OCI-LY1 (cell line): ENCODE data around the gene PDZRN3.

ENCODE experiments used
- EZH2 ChIP-seq: fragments of 200-600 bp; sonication (generic), shearing (Covaris generic); IDR thresholded peaks from 2 replicates; pipeline ENCODE4 v1.8.0; 2017; ENCODE audit warnings: borderline replicate concordance, mixed run types, mild to moderate bottlenecking, antibody characterized with exemption, low read length, moderate library complexity, mixed read lengths
- TF ChIP-seq, protein P1 (sequence below): fragments of 200-600 bp; sonication (generic), shearing (Covaris generic); IDR thresholded peaks from 2 replicates; pipeline ENCODE4 v1.5.1; 2017; ENCODE audit warnings: mild to moderate bottlenecking, antibody characterized with exemption, low read length, moderate library complexity, mixed read lengths

DNA sequence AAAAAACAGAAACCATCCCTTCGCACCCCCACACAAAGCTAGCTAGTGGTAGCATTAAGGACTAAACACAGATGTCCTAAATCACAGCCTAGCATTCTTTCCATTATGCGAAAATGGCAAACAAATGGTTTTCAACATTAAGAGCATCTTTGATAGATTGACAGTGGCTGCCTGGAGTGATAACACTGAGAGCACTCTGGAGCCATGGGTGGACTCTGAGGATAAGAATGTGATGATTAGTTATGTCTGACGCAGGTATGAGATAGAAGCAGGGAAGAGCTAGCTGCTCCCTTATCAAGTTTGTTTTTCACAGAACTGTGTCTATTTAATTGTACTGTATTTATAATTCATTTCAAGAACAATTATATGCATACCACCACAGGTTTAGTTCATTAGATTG is 142.9 kb downstream of the PDZRN3 start:
- TF ChIP-seq, protein P1, sequence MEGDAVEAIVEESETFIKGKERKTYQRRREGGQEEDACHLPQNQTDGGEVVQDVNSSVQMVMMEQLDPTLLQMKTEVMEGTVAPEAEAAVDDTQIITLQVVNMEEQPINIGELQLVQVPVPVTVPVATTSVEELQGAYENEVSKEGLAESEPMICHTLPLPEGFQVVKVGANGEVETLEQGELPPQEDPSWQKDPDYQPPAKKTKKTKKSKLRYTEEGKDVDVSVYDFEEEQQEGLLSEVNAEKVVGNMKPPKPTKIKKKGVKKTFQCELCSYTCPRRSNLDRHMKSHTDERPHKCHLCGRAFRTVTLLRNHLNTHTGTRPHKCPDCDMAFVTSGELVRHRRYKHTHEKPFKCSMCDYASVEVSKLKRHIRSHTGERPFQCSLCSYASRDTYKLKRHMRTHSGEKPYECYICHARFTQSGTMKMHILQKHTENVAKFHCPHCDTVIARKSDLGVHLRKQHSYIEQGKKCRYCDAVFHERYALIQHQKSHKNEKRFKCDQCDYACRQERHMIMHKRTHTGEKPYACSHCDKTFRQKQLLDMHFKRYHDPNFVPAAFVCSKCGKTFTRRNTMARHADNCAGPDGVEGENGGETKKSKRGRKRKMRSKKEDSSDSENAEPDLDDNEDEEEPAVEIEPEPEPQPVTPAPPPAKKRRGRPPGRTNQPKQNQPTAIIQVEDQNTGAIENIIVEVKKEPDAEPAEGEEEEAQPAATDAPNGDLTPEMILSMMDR: no peak
- TF ChIP-seq EZH2: no peak
